Gastrocnemius medialis (tissue), 4 donors: ENCODE data around the gene CYTH2. TPM values are rescaled to one million over a fixed set of nuclear protein-coding genes. Genes with fewer than 3 reads are reported as not detected.

Experiments
- ATAC-seq, 2 donors: fragments of 150-250 bp; one replicate each; pipeline ENCODE4 v1.9.1; 2016
- DNase-seq, 2 donors: peaks; one replicate each; pipeline ENCODE4 v3.0.0-alpha.2; 2019
- H3K27ac ChIP-seq, 4 donors: fragments of 200-600 bp; sonication (generic); 1 replicate in 1 of 4; 2 replicates in 3 of 4; pipeline ENCODE4 v1.5.1; 2016 to 2018; ENCODE audit warnings: mild to moderate bottlenecking in 2 of 4, moderate library complexity in 1 of 4
- H3K27me3 ChIP-seq, 3 donors: fragments of 200-600 bp; sonication (generic) in 2 of 3; 1 replicate in 1 of 3; 2 replicates in 2 of 3; pipeline versions ENCODE4 v1.5.1 to v1.6.0; 2016 to 2019; ENCODE audit warnings: mild to moderate bottlenecking in 1 of 3, moderate library complexity in 1 of 3
- H3K36me3 ChIP-seq, 2 donors: fragments of 200-600 bp; sonication (generic) in 1 of 2; one replicate each; pipeline ENCODE4 v1.5.1; 2017 to 2018
- H3K4me1 ChIP-seq, 2 donors: fragments of 200-600 bp; sonication (generic) in 1 of 2; one replicate each; pipeline ENCODE4 v1.5.1; 2016 to 2017; ENCODE audit warnings: mild to moderate bottlenecking in 2 of 2
- H3K4me3 ChIP-seq, 4 donors: fragments of 200-600 bp; sonication (generic) in 3 of 4; 1 replicate in 1 of 4; 2 replicates in 3 of 4; pipeline ENCODE4 v1.5.1; 2016 to 2019; ENCODE audit warnings: mild to moderate bottlenecking in 2 of 4
- H3K9me3 ChIP-seq, 3 donors: fragments of 200-600 bp; sonication (generic) in 2 of 3; 1 replicate in 1 of 3; 2 replicates in 2 of 3; pipeline ENCODE4 v1.5.1; 2016 to 2019
- POLR2A ChIP-seq, 2 donors: fragments of 450-650 bp; IDR thresholded peaks; one replicate each; pipeline ENCODE4 v1.6.1; 2017; ENCODE audit warnings: antibody characterized with exemption in 2 of 2, mild to moderate bottlenecking in 2 of 2, moderate library complexity in 2 of 2
- in situ Hi-C, 4 donors: fragments of 200-750 bp; cut with MboI; loops; one replicate each; pipeline versions ENCODE4 v1.15.0 to v1.8.0; 2017; ENCODE audit warnings: low sequenced_read_pairs in 4 of 4
- intact Hi-C: fragments of 100-400 bp; cut with DNase I; formaldehyde crosslinking; loops from one replicate; pipeline ENCODE4 v1.15.1; 2023; ENCODE audit warnings: low total_unique reads
- total RNA-seq, 4 donors: library from RNA; depleted of rRNA; stranded (reverse); fragments of >200 nt; gene quantifications; one replicate each; pipeline versions ENCODE4 v1.1.0 to v1.2.3, GENCODE V29; 2016
- TF ChIP-seq, protein P1 (sequence below), 5 experiments: fragments of 450-650 bp in 3 of 5; fragments of 200-600 bp in 2 of 5; sonication (generic) in 2 of 5; IDR thresholded peaks in 4 of 5; conservative IDR thresholded peaks in 1 of 5; 1 replicate in 4 of 5; 2 replicates in 1 of 5; pipeline ENCODE4 v1.5.1; 2016 to 2019; ENCODE audit warnings: antibody characterized with exemption in 5 of 5, mild to moderate bottlenecking in 3 of 5, moderate library complexity in 3 of 5

The CYTH2 gene
- total RNA-seq, 4 donors from 2014 or later = 24.3 to 35.2 (median 26.9) TPM

DNA sequence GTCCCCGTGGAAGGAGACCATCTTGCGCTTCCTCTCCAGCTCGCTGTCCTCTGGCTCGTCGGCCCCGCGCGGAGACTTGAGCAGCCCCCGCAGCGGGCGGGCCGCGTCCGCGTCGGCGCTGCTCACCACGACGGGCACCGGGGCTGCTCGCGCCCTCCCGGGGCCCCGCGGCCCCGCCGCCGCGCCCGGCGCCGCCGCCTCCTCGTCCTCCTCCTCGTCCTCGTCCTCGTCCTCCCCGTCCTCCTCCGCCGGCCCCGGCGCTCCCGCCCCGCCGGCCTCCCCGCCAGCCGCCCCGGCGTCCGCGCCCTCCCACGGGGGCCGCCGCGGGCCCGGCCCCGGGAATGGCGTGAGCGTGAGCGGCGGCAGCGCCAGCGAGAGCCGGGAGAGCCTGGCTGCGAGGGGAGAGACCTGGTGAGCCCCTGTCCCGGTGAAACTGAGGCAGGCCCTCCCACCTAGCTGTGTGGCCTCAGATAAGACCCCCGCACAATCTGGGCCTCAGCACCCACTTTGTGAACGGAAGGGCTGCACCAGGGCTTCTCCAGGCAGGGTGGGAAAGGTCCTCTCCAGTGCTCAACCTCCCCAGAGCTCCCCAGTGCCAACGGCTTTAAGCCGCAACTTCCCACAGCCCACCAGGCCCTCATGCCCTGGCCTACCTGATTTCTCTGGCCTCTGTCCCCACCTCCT, 24.7 kb downstream of the CYTH2 start:
- Histone ChIP-seq H3K9me3 (no peaks in the 10 kb centered on the region), H3K4me3 (peak overlapping the region; percentile 51 to 63 (median 52)), H3K36me3 (no peaks in the 10 kb centered on the region), H3K27ac (peak overlapping the region; percentile 6 to 58 (median 45)), H3K27me3 (peaks cover 31 to 52% (median 41%) of the 10 kb centered on the region in 3 donors), H3K4me1 (peaks cover 0 to 5% of the 10 kb centered on the region in 2 donors)
- TF ChIP-seq, protein P1, sequence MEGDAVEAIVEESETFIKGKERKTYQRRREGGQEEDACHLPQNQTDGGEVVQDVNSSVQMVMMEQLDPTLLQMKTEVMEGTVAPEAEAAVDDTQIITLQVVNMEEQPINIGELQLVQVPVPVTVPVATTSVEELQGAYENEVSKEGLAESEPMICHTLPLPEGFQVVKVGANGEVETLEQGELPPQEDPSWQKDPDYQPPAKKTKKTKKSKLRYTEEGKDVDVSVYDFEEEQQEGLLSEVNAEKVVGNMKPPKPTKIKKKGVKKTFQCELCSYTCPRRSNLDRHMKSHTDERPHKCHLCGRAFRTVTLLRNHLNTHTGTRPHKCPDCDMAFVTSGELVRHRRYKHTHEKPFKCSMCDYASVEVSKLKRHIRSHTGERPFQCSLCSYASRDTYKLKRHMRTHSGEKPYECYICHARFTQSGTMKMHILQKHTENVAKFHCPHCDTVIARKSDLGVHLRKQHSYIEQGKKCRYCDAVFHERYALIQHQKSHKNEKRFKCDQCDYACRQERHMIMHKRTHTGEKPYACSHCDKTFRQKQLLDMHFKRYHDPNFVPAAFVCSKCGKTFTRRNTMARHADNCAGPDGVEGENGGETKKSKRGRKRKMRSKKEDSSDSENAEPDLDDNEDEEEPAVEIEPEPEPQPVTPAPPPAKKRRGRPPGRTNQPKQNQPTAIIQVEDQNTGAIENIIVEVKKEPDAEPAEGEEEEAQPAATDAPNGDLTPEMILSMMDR (IDR thresholded peaks at IDR 0.05 in 4 of 5, conservative IDR thresholded peaks at IDR 0.05 in 1 of 5) = no peak
- no peak for TF ChIP-seq POLR2A (IDR thresholded peaks at IDR 0.05)
- DNase-seq = no peak
- intact Hi-C loops = loop anchor here (2.0 kb wide), 1 partner anchor 25 kb away; the partner anchor contains the start of gene CYTH2
- ATAC-seq = peak; percentile 6 to 28
- in situ Hi-C loops = loop anchor here in 2 of 4 donors (5.0 kb wide), 2 partner anchors 88 to 93 kb away; no protein-coding TSS in a partner anchor

DNA sequence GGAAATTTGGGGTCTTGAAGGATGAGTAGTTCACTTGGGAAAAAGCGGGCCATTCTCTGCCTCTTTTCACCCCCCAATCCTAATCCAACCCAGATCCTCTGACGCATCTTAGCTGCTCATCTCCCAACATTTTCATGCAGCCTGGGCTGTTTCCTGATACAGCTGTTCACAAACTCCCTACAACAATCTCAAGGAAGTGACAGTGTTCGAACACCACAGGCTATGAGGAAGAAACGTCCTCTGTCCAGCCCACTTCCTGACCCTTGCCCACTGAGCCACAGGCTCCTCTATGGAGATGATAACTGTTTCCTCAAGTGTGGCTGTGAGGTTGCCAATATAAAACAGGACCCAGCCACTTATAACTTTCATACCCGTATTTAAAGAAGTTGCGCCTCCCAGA, 26.2 kb downstream of the CYTH2 start:
- peaks cover 46 to 63% (median 52%) of the 10 kb centered on the region in 3 donors for H3K27me3 ChIP-seq
- H3K4me1 ChIP-seq = peaks cover 0 to 5% of the 10 kb centered on the region in 2 donors

DNA sequence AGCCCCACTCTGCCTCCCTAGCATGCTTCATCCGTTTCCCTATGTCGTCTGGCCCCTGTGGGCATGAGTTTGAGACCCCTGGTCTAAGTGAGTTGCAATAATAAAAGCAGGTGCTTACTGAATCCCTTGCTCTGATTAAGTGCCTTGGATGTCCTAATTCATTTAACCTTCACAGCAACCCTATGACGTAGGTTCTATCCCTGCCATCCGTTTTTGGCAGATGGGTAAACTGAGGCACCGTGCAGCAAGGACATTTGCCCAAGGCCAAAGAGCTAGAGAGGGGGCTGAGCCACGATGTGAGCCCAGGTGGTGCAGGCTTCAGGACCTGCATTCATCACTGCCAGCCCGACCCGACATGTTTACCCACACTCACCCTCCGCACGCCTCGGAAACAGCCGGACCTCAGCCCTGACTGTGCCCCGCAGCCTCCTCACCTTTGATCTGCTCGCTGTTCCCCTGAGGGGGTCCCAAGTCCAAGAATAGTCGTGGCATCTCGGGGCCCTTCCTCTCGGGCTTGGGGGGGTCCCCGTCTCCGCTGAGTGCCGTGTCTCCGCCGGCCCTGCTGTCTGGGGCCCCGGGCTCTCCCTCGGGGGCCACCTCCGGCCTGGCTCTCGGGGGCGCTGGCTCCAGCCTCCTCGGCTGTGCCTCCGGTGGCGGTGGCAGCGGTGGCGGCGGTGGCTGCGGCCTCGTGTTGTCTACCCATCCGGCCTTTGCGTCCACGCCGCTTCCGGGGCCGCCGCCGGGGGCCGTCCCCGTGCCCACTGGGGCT, 28.0 kb downstream of the CYTH2 start:
- Histone ChIP-seq H3K4me3 (no peak overlapping the region), H3K36me3 (no peaks in the 10 kb centered on the region), H3K27ac (no peak overlapping the region), H3K9me3 (no peaks in the 10 kb centered on the region), H3K27me3 (peaks cover 43 to 61% (median 48%) of the 10 kb centered on the region in 3 donors), H3K4me1 (no peaks in the 10 kb centered on the region)
- intact Hi-C loops = no loop called here
- DNase-seq (no peak), ATAC-seq (no peak)
- in situ Hi-C loops = no loop called here
- TF ChIP-seq, protein P1 (IDR thresholded peaks at IDR 0.05 in 4 of 5, conservative IDR thresholded peaks at IDR 0.05 in 1 of 5) = no peak
- TF ChIP-seq POLR2A (IDR thresholded peaks at IDR 0.05) = no peak

More for the DNA sequence above, 26.2 kb downstream of the CYTH2 start:
- Histone ChIP-seq H3K27ac (no peak overlapping the region), H3K9me3 (no peaks in the 10 kb centered on the region), H3K4me3 (no peak overlapping the region), H3K36me3 (no peaks in the 10 kb centered on the region)
- DNase-seq = no peak
- ATAC-seq = no peak
- no peak for TF ChIP-seq POLR2A (IDR thresholded peaks at IDR 0.05)
- TF ChIP-seq, protein P1 (IDR thresholded peaks at IDR 0.05 in 4 of 5, conservative IDR thresholded peaks at IDR 0.05 in 1 of 5) = no peak
- intact Hi-C loops (no loop called here), in situ Hi-C loops (no loop called here)

DNA sequence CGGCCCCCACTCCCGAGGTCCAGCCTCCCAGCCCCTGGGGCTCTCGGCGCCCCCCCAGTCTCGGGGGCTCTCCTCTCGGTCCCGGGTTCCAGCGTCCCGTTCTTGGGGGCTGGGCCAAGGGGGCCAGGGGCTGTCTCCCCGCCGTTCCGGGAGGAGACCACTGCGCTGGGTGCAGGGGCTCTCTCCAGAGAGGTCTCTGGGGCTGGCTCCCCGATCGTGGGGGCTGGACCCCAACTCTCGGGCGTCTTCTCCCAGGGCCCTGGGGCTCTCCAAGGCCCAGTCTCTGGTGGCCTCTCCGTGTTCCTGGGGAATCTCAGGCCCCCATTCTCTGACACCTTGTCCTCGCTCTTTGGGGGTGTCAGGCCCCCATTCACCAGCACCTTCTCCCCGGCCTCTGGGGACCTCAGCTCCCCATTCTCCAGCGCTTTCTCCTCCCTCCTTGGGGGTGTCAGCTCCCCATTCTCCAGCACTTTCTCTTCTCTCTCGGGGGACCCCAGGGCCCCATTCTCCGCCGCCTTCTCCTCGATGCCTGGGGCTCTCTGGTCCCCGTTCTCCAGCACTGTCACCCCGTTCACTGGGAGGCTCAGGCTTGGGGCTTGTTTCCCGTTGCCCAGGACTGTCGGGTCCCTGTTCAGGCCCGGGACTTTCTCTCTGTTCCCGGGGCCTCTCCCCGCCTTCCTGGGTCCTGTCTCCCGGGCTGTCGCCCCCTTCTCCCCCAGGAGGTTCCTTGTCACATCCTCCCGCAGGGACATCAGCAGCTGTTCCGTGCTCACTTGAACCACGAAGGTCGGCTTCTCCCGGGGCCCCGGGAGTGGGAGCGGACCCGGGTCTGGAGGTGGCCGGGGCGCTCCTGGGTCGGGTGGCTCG, 28.8 kb downstream of the CYTH2 start:
- H3K27me3 ChIP-seq = peaks cover 40 to 59% (median 46%) of the 10 kb centered on the region in 3 donors

More for the DNA sequence above, 28.8 kb downstream of the CYTH2 start:
- Histone ChIP-seq H3K9me3 (no peaks in the 10 kb centered on the region), H3K4me1 (no peaks in the 10 kb centered on the region), H3K27ac (no peak overlapping the region), H3K4me3 (peak overlapping the region in 1 of 4 donors; percentile 24), H3K36me3 (no peaks in the 10 kb centered on the region)
- TF ChIP-seq, protein P1 (IDR thresholded peaks at IDR 0.05 in 4 of 5, conservative IDR thresholded peaks at IDR 0.05 in 1 of 5) = no peak
- no peak for TF ChIP-seq POLR2A (IDR thresholded peaks at IDR 0.05)
- ATAC-seq (no peak), DNase-seq (no peak)
- intact Hi-C loops = no loop called here
- in situ Hi-C loops = no loop called here
